GM19324 (cell line): ENCODE data around the gene MMADHC.
"Not testable (repeated sequence)": the region's sequence is repeated elsewhere in the genome, so short reads cannot be mapped to it uniquely, and the experiment has no call there.

Source experiments
- ATAC-seq: cut with Tn5 transposase; IDR thresholded peaks from one replicate; pipeline ENCODE4 v1.9.1; 2021; ENCODE audit warnings: mild to moderate bottlenecking, moderate library complexity; ENCODE audit not compliant: unreplicated experiment, low FRiP score

MMADHC gene

GRCh38 chr2:149595056-149595963, 7.7 kb upstream of the MMADHC start:
- ATAC-seq, result no peak

- ATAC-seq, result no peak
These were observed 6.8 kb upstream of the MMADHC start for GRCh38 chr2:149594411-149594810.

GRCh38 chr2:149587950-149588487, 444 bp upstream of the MMADHC start:
- peak; percentile 26 for ATAC-seq

GRCh38 chr2:149586898-149587219, 716 bp downstream of the MMADHC start:
- ATAC-seq, result no peak

- no peak for ATAC-seq
These were observed 1.5 kb downstream of the MMADHC start for GRCh38 chr2:149586063-149586462.

GRCh38 chr2:149585166-149585885, 2.2 kb downstream of the MMADHC start:
- no peak for ATAC-seq

- no peak for ATAC-seq
These were observed 7.3 kb downstream of the MMADHC start for GRCh38 chr2:149579972-149580882.

GRCh38 chr2:149577269-149577668, 10.3 kb downstream of the MMADHC start:
- ATAC-seq, result no peak

- no peak for ATAC-seq
These were observed 11.8 kb downstream of the MMADHC start for GRCh38 chr2:149575752-149576151.

GRCh38 chr2:149575277-149575676, 12.3 kb downstream of the MMADHC start:
- no peak for ATAC-seq

GRCh38 chr2:149573760-149574159, 13.8 kb downstream of the MMADHC start:
- ATAC-seq, result no peak

- ATAC-seq, result no peak
These were observed 15.2 kb downstream of the MMADHC start for GRCh38 chr2:149572102-149572953.

- no peak for ATAC-seq
These were observed 19.4 kb downstream of the MMADHC start for GRCh38 chr2:149568138-149568537.

GRCh38 chr2:149566652-149567051, 20.9 kb downstream of the MMADHC start:
- no peak for ATAC-seq

GRCh38 chr2:149565625-149566024, 21.9 kb downstream of the MMADHC start:
- ATAC-seq, result not testable (repeated sequence)

- ATAC-seq, result no peak
These were observed 22.6 kb downstream of the MMADHC start for GRCh38 chr2:149564983-149565382.

GRCh38 chr2:149564097-149564496, 23.5 kb downstream of the MMADHC start:
- no peak for ATAC-seq

GRCh38 chr2:149562324-149562723, 25.3 kb downstream of the MMADHC start:
- ATAC-seq, result peak; percentile 70

GRCh38 chr2:149561309-149561926, 26.2 kb downstream of the MMADHC start:
- no peak for ATAC-seq
